OCI-M1 (cell line): ENCODE data around the gene ICAM5.
A peak's percentile ranks its signal among the peaks of the same experiment; 100 is the strongest.
"Not testable (repeated sequence)": the region's sequence is repeated elsewhere in the genome, so short reads cannot be mapped to it uniquely, and the experiment has no call there.

Experiments used
- DNase-seq: peaks from one replicate; lab custom pipeline; 2025; lab: John Stamatoyannopoulos, UW

ICAM5 gene

GRCh38 chr19:10270616-10271394, 18.9 kb upstream of the ICAM5 start, which contains the start of gene ICAM1:
Gene ICAM1, plus strand, starts transcription at chr19:10271120. Its CDS starts 40 bp downstream, at chr19:10271160.
- peak; percentile 97 for DNase-seq

- peak; percentile 80 for DNase-seq
Observed at GRCh38 chr19:10271543-10272086, 18.1 kb upstream of the ICAM5 start.

GRCh38 chr19:10274589-10274988, 15.2 kb upstream of the ICAM5 start:
- no peak for DNase-seq

- DNase-seq: no peak
Observed at GRCh38 chr19:10277795-10278589, 11.8 kb upstream of the ICAM5 start.

GRCh38 chr19:10278935-10279334, 10.8 kb upstream of the ICAM5 start:
- DNase-seq: no peak

GRCh38 chr19:10279737-10280442, 9.9 kb upstream of the ICAM5 start:
- no peak for DNase-seq

- DNase-seq: not testable (repeated sequence)
Observed at GRCh38 chr19:10282043-10282442, 7.7 kb upstream of the ICAM5 start.

- no peak for DNase-seq
Observed at GRCh38 chr19:10283301-10284064, 6.3 kb upstream of the ICAM5 start.

GRCh38 chr19:10284065-10284959, 5.4 kb upstream of the ICAM5 start:
- no peak for DNase-seq

- DNase-seq: no peak
Observed at GRCh38 chr19:10284960-10285278, 4.8 kb upstream of the ICAM5 start.

GRCh38 chr19:10285393-10285792, 4.4 kb upstream of the ICAM5 start:
- no peak for DNase-seq

- DNase-seq: peak; percentile 100
Observed at GRCh38 chr19:10286803-10287737, 2.7 kb upstream of the ICAM5 start, which contains the start of gene ICAM4. Gene ICAM4, plus strand, starts transcription at chr19:10286955. Its CDS starts 58 bp downstream, at chr19:10287013.

GRCh38 chr19:10288662-10289166, 1.0 kb upstream of the ICAM5 start:
- DNase-seq: peak; percentile 100

- peak; percentile 100 for DNase-seq
Observed at GRCh38 chr19:10289167-10289835, 451 bp upstream of the ICAM5 start.

GRCh38 chr19:10290357-10290875, 664 bp downstream of the ICAM5 start:
- DNase-seq: peak; percentile 92

- peak; percentile 97 for DNase-seq
Observed at GRCh38 chr19:10290876-10291553, 1.3 kb downstream of the ICAM5 start.

- peak; percentile 83 for DNase-seq
Observed at GRCh38 chr19:10291554-10292205, 1.9 kb downstream of the ICAM5 start.
